PFSK-1 (cell line): ENCODE measurements around the gene ITGA11.

Experiments
- FOXP2 ChIP-seq: optimal IDR thresholded peaks from 2 replicates; pipeline ENCODE3; 2011; ENCODE audit warnings: borderline replicate concordance, control low read depth, inconsistent platforms; ENCODE audit not compliant: insufficient read depth; ENCODE audit errors: extremely low read length, extremely low read depth
- POLR2AphosphoS5 ChIP-seq: IDR thresholded peaks from 2 replicates; pipeline ENCODE4 v1.6.1; 2012; ENCODE audit warnings: low read depth, mild to moderate bottlenecking, control low read depth, low read length, moderate library complexity
- SIN3A ChIP-seq: IDR thresholded peaks from 2 replicates; pipeline ENCODE4 v1.6.1; 2012; ENCODE audit warnings: mild to moderate bottlenecking, low read length, moderate library complexity, borderline replicate concordance; ENCODE audit not compliant: insufficient read depth
- TAF1 ChIP-seq: IDR thresholded peaks from 2 replicates; pipeline ENCODE4 v1.6.1; 2012; ENCODE audit warnings: low read length, control low read depth, borderline replicate concordance; ENCODE audit not compliant: insufficient read depth
- TF ChIP-seq, protein P1 (sequence below), 2 experiments: IDR thresholded peaks; 2 replicates each; pipeline versions ENCODE4 v1.6.1 to v1.8.0; 2011 to 2012; ENCODE audit warnings: low read depth in 2 of 2, low read length in 2 of 2, control low read depth in 1 of 2, inconsistent platforms in 1 of 2, mild to moderate bottlenecking in 1 of 2, moderate library complexity in 1 of 2; ENCODE audit not compliant: insufficient read depth in 1 of 2

ITGA11 gene

DNA sequence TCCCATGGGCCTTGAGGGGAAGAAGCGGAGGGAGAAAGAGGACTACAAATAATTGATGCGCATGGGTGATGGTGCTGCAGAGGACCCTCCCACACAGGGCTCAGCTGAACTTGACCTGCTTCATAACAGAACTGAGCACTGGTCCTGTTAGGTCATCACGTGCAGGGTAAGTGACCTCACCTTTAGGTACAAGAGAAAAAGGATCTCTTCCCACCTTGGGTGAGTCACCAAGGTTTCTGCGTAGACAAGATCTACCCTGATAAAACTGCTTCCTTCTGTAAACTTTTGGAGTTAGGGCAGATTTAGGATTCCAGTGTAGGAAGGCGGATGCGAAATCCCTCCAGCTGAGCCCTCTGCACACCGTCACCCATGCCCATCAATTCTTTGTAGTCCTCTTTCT is 87.4 kb downstream of the ITGA11 start:
- TF ChIP-seq POLR2AphosphoS5 (no peak), SIN3A (no peak), FOXP2 (no peak), TAF1 (no peak)
- TF ChIP-seq, protein P1, sequence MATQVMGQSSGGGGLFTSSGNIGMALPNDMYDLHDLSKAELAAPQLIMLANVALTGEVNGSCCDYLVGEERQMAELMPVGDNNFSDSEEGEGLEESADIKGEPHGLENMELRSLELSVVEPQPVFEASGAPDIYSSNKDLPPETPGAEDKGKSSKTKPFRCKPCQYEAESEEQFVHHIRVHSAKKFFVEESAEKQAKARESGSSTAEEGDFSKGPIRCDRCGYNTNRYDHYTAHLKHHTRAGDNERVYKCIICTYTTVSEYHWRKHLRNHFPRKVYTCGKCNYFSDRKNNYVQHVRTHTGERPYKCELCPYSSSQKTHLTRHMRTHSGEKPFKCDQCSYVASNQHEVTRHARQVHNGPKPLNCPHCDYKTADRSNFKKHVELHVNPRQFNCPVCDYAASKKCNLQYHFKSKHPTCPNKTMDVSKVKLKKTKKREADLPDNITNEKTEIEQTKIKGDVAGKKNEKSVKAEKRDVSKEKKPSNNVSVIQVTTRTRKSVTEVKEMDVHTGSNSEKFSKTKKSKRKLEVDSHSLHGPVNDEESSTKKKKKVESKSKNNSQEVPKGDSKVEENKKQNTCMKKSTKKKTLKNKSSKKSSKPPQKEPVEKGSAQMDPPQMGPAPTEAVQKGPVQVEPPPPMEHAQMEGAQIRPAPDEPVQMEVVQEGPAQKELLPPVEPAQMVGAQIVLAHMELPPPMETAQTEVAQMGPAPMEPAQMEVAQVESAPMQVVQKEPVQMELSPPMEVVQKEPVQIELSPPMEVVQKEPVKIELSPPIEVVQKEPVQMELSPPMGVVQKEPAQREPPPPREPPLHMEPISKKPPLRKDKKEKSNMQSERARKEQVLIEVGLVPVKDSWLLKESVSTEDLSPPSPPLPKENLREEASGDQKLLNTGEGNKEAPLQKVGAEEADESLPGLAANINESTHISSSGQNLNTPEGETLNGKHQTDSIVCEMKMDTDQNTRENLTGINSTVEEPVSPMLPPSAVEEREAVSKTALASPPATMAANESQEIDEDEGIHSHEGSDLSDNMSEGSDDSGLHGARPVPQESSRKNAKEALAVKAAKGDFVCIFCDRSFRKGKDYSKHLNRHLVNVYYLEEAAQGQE (IDR thresholded peaks at IDR 0.05; ENCODE audit: insufficient read depth in 1 of 2, low read depth in 2 of 2, low read length in 2 of 2): no peak

GRCh38 chr15:68343579-68344225 is 88.3 kb downstream of the ITGA11 start:
- TF ChIP-seq TAF1 (no peak), SIN3A (no peak), POLR2AphosphoS5 (no peak)

DNA sequence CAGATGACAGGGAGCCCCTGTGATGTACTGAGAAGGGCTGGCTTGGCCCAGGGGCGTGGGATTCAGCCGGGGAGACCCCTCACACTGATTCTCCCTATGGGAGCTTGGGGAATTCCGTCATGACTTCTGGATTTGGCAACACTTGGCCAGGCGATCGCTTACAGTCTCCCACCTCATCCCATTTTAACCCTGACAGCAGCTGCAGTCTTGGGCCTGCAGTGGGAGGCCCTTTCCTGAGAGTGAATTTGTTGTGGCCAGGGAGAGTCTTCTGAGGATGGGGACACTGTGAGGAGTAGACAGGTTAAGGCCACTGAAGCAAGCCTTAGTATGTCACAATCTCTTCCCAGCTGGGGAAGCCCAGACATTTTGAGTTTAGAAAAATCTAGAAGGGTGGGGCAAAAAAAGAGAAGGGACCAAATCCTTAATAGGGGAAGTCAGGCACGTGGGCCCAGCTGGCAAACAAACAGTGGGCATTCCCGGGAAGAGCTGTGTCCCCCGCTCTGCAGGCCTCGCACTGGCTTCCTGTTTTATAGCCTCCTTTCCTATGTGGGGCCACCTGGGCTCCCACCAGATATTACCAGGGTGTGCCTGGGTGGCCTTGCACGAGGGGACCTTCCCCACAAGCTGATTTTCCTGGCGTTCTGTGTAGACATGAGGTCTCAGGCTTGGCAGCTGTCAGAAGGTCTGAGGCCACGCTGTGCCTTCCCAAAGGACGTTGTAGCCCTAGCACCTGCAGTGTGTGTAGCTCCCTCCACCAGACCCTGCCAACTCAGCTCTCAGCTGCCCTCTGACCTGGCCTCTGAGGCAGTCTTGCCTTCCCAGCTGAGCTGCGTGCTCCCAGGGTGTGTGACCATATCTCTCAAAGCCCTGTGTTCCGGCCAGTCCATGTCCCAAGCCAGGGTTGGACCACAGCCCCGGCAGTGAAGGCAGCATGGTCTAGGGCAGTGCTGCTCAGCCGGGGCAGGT is 89.9 kb downstream of the ITGA11 start:
- TF ChIP-seq POLR2AphosphoS5: no peak
- no peak for TF ChIP-seq FOXP2
- TF ChIP-seq SIN3A: no peak
- no peak for TF ChIP-seq TAF1
- TF ChIP-seq, protein P1 (IDR thresholded peaks at IDR 0.05; ENCODE audit: insufficient read depth in 1 of 2, low read depth in 2 of 2, low read length in 2 of 2): no peak

DNA sequence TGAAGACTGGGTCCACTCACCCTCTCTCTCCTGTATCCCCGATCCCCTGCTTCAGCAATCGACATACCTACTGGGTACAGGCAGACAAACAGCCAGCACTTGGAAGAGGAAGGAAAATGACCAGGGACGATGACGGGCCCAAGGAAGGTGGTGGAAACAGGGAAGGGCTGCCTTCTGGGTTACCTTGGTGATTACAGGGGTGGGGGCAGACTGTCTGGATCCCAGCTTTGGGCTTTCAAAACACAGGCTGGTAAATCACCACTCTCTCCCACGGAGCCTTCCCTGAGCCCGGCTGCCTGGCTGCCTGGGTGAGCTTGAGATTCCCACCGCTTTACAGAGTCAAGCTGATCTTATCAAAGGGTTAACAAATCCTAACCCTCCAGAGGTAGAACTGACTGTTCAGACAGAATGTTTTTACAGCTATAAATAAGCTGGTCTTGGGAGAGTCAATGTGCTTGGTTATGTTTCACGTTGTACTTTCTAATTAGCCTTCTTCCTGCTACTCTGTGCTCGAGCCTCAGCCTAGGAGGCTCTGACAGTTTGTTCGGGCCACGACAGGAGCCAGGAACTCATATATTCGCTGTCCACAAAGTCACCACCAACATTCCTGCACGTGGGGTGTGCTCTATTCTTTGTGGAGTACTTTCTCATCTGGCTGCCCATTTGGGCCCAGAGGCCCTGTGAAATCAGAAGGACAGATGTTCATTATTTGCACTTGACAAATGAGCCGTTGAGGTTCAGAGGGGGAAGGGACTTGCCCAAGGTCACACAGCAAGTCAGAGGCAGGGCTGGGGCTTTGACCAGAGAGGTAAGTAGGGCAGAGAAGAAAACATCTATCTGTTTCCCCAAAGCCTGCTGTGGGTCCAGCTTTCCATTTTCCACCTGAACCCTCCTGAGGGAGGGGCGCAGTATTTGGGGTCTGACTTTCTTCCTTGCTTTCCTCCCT is 91.0 kb downstream of the ITGA11 start:
- TF ChIP-seq, protein P1 (IDR thresholded peaks at IDR 0.05; ENCODE audit: insufficient read depth in 1 of 2, low read depth in 2 of 2, low read length in 2 of 2): no peak; a peak in 1 of 4 replicates
- TF ChIP-seq POLR2AphosphoS5: no peak
- TF ChIP-seq FOXP2: no peak
- no peak for TF ChIP-seq SIN3A
- TF ChIP-seq TAF1: no peak

- no peak for TF ChIP-seq TAF1
- TF ChIP-seq FOXP2: no peak
- no peak for TF ChIP-seq POLR2AphosphoS5
- TF ChIP-seq SIN3A: no peak
- TF ChIP-seq, protein P1 (IDR thresholded peaks at IDR 0.05; ENCODE audit: insufficient read depth in 1 of 2, low read depth in 2 of 2, low read length in 2 of 2): no peak
These were observed 92.5 kb downstream of the ITGA11 start for GRCh38 chr15:68339481-68339880.
